Muscle layer of duodenum (tissue), 2 donors: ENCODE data around the gene INPP5D.

Experiments used
- H3K27ac ChIP-seq: one replicate; pipeline ENCODE4 v1.7.0; 2013; ENCODE audit warnings: mild to moderate bottlenecking, low read length
- H3K27me3 ChIP-seq: one replicate; pipeline ENCODE4 v1.7.0; 2013; ENCODE audit warnings: low read depth, mild to moderate bottlenecking, control low read depth, low read length
- H3K36me3 ChIP-seq, 2 donors: one replicate each; pipeline ENCODE4 v1.7.0; 2013; ENCODE audit warnings: low read length in 2 of 2, control low read depth in 1 of 2, mild to moderate bottlenecking in 1 of 2; ENCODE audit not compliant: insufficient read depth in 2 of 2, control insufficient read depth in 1 of 2
- H3K4me1 ChIP-seq, 2 donors: one replicate each; pipeline ENCODE4 v1.7.0; 2013; ENCODE audit warnings: low read length in 2 of 2, mild to moderate bottlenecking in 2 of 2, control low read depth in 1 of 2, moderate library complexity in 1 of 2; ENCODE audit not compliant: insufficient read depth in 2 of 2, control insufficient read depth in 1 of 2
- H3K4me3 ChIP-seq, 2 donors: one replicate each; pipeline ENCODE4 v1.7.0; 2013; ENCODE audit warnings: low read length in 2 of 2, low read depth in 1 of 2, mild to moderate bottlenecking in 1 of 2
- H3K9me3 ChIP-seq, 2 donors: one replicate each; pipeline ENCODE4 v1.7.0; 2013; ENCODE audit warnings: low read length in 2 of 2, control low read depth in 1 of 2, mild to moderate bottlenecking in 1 of 2; ENCODE audit not compliant: control insufficient read depth in 1 of 2
- donor health status: healthy.

INPP5D gene

GRCh38 chr2:233225230-233226068, 165.3 kb downstream of the INPP5D start:
- no peak overlapping the region for H3K27ac ChIP-seq

GRCh38 chr2:233226511-233227031, 166.4 kb downstream of the INPP5D start:
- no peaks in the 10 kb centered on the region for H3K36me3 ChIP-seq
- no peak overlapping the region for H3K4me3 ChIP-seq
- H3K27me3 ChIP-seq = no peaks in the 10 kb centered on the region
- no peak overlapping the region for H3K27ac ChIP-seq
- no peaks in the 10 kb centered on the region for H3K4me1 ChIP-seq
- no peaks in the 10 kb centered on the region for H3K9me3 ChIP-seq

More at GRCh38 chr2:233225230-233226068, 165.3 kb downstream of the INPP5D start:
- Histone ChIP-seq H3K27me3 (no peaks in the 10 kb centered on the region), H3K4me3 (no peak overlapping the region), H3K4me1 (no peaks in the 10 kb centered on the region), H3K9me3 (no peaks in the 10 kb centered on the region), H3K36me3 (no peaks in the 10 kb centered on the region)

GRCh38 chr2:233227346-233227978, 167.3 kb downstream of the INPP5D start:
- Histone ChIP-seq H3K27me3 (no peaks in the 10 kb centered on the region), H3K27ac (no peak overlapping the region), H3K4me1 (no peaks in the 10 kb centered on the region), H3K9me3 (no peaks in the 10 kb centered on the region), H3K36me3 (no peaks in the 10 kb centered on the region), H3K4me3 (no peak overlapping the region)

- H3K36me3 ChIP-seq = no peaks in the 10 kb centered on the region
- no peak overlapping the region for H3K27ac ChIP-seq
- H3K4me1 ChIP-seq = no peaks in the 10 kb centered on the region
- H3K4me3 ChIP-seq = no peak overlapping the region
- no peaks in the 10 kb centered on the region for H3K9me3 ChIP-seq
- no peaks in the 10 kb centered on the region for H3K27me3 ChIP-seq
Observed at GRCh38 chr2:233228376-233228775, 168.2 kb downstream of the INPP5D start.

- H3K27ac ChIP-seq = no peak overlapping the region
- H3K36me3 ChIP-seq = no peaks in the 10 kb centered on the region
- no peaks in the 10 kb centered on the region for H3K4me1 ChIP-seq
- no peak overlapping the region for H3K4me3 ChIP-seq
- H3K9me3 ChIP-seq = no peaks in the 10 kb centered on the region
- H3K27me3 ChIP-seq = no peaks in the 10 kb centered on the region
Observed at GRCh38 chr2:233233618-233234230, 173.6 kb downstream of the INPP5D start.

GRCh38 chr2:233234264-233234663, 174.1 kb downstream of the INPP5D start:
- no peaks in the 10 kb centered on the region for H3K9me3 ChIP-seq
- no peaks in the 10 kb centered on the region for H3K36me3 ChIP-seq
- no peak overlapping the region for H3K4me3 ChIP-seq
- H3K27me3 ChIP-seq = no peaks in the 10 kb centered on the region
- no peak overlapping the region for H3K27ac ChIP-seq
- no peaks in the 10 kb centered on the region for H3K4me1 ChIP-seq

GRCh38 chr2:233234996-233235395, 174.9 kb downstream of the INPP5D start:
- Histone ChIP-seq H3K27ac (no peak overlapping the region), H3K9me3 (peaks cover 0 to 3% of the 10 kb centered on the region in 2 donors), H3K4me3 (no peak overlapping the region), H3K27me3 (no peaks in the 10 kb centered on the region), H3K36me3 (no peaks in the 10 kb centered on the region), H3K4me1 (no peaks in the 10 kb centered on the region)

GRCh38 chr2:233235977-233236376, 175.8 kb downstream of the INPP5D start:
- Histone ChIP-seq H3K27me3 (no peaks in the 10 kb centered on the region), H3K4me3 (no peak overlapping the region), H3K9me3 (peaks cover 0 to 3% of the 10 kb centered on the region in 2 donors), H3K27ac (no peak overlapping the region), H3K36me3 (no peaks in the 10 kb centered on the region), H3K4me1 (no peaks in the 10 kb centered on the region)

GRCh38 chr2:233236820-233237589, 176.9 kb downstream of the INPP5D start:
- Histone ChIP-seq H3K27ac (no peak overlapping the region), H3K27me3 (no peaks in the 10 kb centered on the region), H3K36me3 (no peaks in the 10 kb centered on the region), H3K4me1 (no peaks in the 10 kb centered on the region), H3K4me3 (no peak overlapping the region), H3K9me3 (peaks cover 0 to 3% of the 10 kb centered on the region in 2 donors)

GRCh38 chr2:233240897-233241296, 180.8 kb downstream of the INPP5D start:
- Histone ChIP-seq H3K27ac (no peak overlapping the region), H3K4me3 (no peak overlapping the region), H3K9me3 (peaks cover 0 to 3% of the 10 kb centered on the region in 2 donors), H3K4me1 (no peaks in the 10 kb centered on the region), H3K36me3 (no peaks in the 10 kb centered on the region), H3K27me3 (no peaks in the 10 kb centered on the region)

GRCh38 chr2:233241803-233242202, 181.7 kb downstream of the INPP5D start:
- H3K4me3 ChIP-seq = no peak overlapping the region
- no peaks in the 10 kb centered on the region for H3K36me3 ChIP-seq
- peaks cover 0 to 3% of the 10 kb centered on the region in 2 donors for H3K9me3 ChIP-seq
- no peaks in the 10 kb centered on the region for H3K27me3 ChIP-seq
- no peak overlapping the region for H3K27ac ChIP-seq
- no peaks in the 10 kb centered on the region for H3K4me1 ChIP-seq
